Heart left ventricle (tissue), 16 donors: ENCODE measurements around the gene NFIC. TPM values are rescaled to one million over a fixed set of nuclear protein-coding genes. Genes with fewer than 3 reads are reported as not detected.

Source experiments
- ATAC-seq, 4 donors: fragments of 200-7000 bp; cut with Tn5 transposase; one replicate each; pipeline ENCODE4 v1.9.1; 2020 to 2022; ENCODE audit warnings: moderate library complexity in 4 of 4, mild to moderate bottlenecking in 3 of 4, moderate number of reproducible peaks in 1 of 4
- DNase-seq, 5 donors: peaks; one replicate each; pipeline ENCODE4 v3.0.0-alpha.2; 2020
- H3K27ac ChIP-seq, 12 donors: fragments of 200-600 bp; sonication (generic) in 4 of 12; one replicate each; pipeline versions ENCODE4 v1.5.0 to v1.8.0; 2016 to 2022; ENCODE audit warnings: mild to moderate bottlenecking in 2 of 12
- H3K27me3 ChIP-seq, 9 donors: fragments of 200-600 bp; sonication (generic) in 2 of 9; one replicate each; pipeline versions ENCODE4 v1.5.1 to v1.8.0; 2016 to 2022; ENCODE audit warnings: mild to moderate bottlenecking in 3 of 9
- H3K36me3 ChIP-seq, 9 donors: fragments of 200-600 bp; sonication (generic) in 2 of 9; one replicate each; pipeline versions ENCODE4 v1.5.0 to v1.8.0; 2018 to 2022; ENCODE audit warnings: mild to moderate bottlenecking in 2 of 9
- H3K4me1 ChIP-seq, 12 donors: fragments of 200-600 bp; sonication (generic) in 4 of 12; one replicate each; pipeline versions ENCODE4 v1.5.0 to v1.8.0; 2016 to 2022; ENCODE audit warnings: mild to moderate bottlenecking in 3 of 12
- H3K4me3 ChIP-seq, 12 donors: fragments of 200-600 bp; sonication (generic) in 4 of 12; one replicate each; pipeline versions ENCODE4 v1.5.0 to v1.8.0; 2017 to 2022; ENCODE audit warnings: mild to moderate bottlenecking in 9 of 12, moderate library complexity in 4 of 12
- H3K9me3 ChIP-seq, 12 donors: fragments of 200-600 bp; sonication (generic) in 4 of 12; one replicate each; pipeline versions ENCODE4 v1.5.0 to v1.8.0; 2016 to 2022; ENCODE audit warnings: mild to moderate bottlenecking in 1 of 12
- POLR2A ChIP-seq, 2 donors: fragments of 450-650 bp; IDR thresholded peaks; one replicate each; pipeline ENCODE4 v1.6.1; 2017; ENCODE audit warnings: antibody characterized with exemption in 2 of 2, mild to moderate bottlenecking in 2 of 2, moderate library complexity in 2 of 2
- WGBS, 4 donors: extraction: QIAGEN DNeasy Blood & Tissue Kit in 2 of 4; methylation state at CpG; one replicate each; pipeline versions ENCODE4 v1.1.5 to v1.1.7; 2013 to 2018; 5-methylcytosine and 5-hydroxymethylcytosine counted together
- intact Hi-C, 10 donors: fragments of 100-400 bp; cut with DNase I; formaldehyde crosslinking; loops; one replicate each; pipeline versions ENCODE4 v1.11.1 to v1.14.2; 2022
- polyA plus RNA-seq, 2 donors: library from polyadenylated mRNA; stranded (reverse); fragments of 200-250 nt; gene quantifications; one replicate each; pipeline ENCODE4 v1.2.3, GENCODE V29; 2013
- total RNA-seq, 9 donors: library from RNA; depleted of rRNA in 2 of 9; stranded (reverse); fragments of >200 nt in 2 of 9; fragmentation: NEBNext Ultra II Directional in 3 of 9; extraction: Animal tissue kit (Norgen Biotek cat#: 25700) in 3 of 9; gene quantifications; one replicate each; pipeline versions ENCODE4 v1.1.0 to v1.2.4, GENCODE V29; 2016 to 2023
- TF ChIP-seq, protein P1 (sequence below), 12 donors: fragments of 200-600 bp; sonication (generic) in 4 of 12; IDR thresholded peaks; one replicate each; pipeline versions ENCODE4 v1.5.0 to v1.8.0; 2018 to 2022; ENCODE audit warnings: antibody characterized with exemption in 12 of 12, mild to moderate bottlenecking in 5 of 12
- donor health status: ischemic (EF 13 %, LVEDD 7.1; RV severe dilation, severe dysfunction).
- donor health status: healthy with polysubstance abuse.
- donor health status: DM: no; HTN: yes; CAD: no.
- donor health status: DM: no; HTN: no; CAD: no.
- donor health status: ischemic (EF 25% LVEDD 6.9; RV normal size, moderate dysfunction).
- donor health status: ischemic (EF 25% LVEDD 5.7; RV mildly dilated, moderate dysfunction).
- donor health status: healthy.
- donor health status: DM: yes; HTN: yes; CAD: no.
- donor health status: ischemic (EF 35%, LVEDD 5.7; RV mildly dilated, moderate dysfunction).
- donor health status: nonischemic (EF 11% LVEDD 7.7; RV severe dilation, severe dysfunction).
- donor health status: DM: yes; HTN: yes; CAD: no.
- donor health status: PGD.
- donor health status: ischemic (EF 29% LVEDD 5.4; RV normal size, mild dysfunction).
- donor health status: nonischemic (EF 23%, LVEDD 6.1; RV moderate dilation, normal function).

Gene NFIC
- total and polyA plus RNA-seq, 11 donors: 107 to 267 (median 159) TPM

DNA sequence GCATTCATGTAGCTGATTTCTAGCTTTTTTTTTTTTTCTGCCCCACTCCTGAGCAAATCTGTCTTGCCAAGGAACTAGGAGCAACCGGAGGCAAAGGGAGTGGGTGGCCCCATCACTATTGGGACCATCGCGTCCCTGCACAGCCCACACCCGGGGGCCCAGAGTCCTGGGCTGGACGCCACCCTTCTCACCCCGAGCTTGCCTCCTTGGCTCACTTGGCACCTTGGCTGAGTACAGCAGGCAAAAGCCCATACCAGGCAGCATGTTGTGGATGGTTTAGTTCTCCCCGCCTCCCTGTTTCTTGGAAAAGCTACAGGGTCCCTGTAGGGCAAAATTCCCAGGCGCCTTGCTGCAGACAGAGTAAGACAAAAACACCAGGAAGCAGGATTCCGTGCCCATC is 100.3 kb downstream of the NFIC start:
- no peak for TF ChIP-seq POLR2A (IDR thresholded peaks at IDR 0.05)
- TF ChIP-seq, protein P1, sequence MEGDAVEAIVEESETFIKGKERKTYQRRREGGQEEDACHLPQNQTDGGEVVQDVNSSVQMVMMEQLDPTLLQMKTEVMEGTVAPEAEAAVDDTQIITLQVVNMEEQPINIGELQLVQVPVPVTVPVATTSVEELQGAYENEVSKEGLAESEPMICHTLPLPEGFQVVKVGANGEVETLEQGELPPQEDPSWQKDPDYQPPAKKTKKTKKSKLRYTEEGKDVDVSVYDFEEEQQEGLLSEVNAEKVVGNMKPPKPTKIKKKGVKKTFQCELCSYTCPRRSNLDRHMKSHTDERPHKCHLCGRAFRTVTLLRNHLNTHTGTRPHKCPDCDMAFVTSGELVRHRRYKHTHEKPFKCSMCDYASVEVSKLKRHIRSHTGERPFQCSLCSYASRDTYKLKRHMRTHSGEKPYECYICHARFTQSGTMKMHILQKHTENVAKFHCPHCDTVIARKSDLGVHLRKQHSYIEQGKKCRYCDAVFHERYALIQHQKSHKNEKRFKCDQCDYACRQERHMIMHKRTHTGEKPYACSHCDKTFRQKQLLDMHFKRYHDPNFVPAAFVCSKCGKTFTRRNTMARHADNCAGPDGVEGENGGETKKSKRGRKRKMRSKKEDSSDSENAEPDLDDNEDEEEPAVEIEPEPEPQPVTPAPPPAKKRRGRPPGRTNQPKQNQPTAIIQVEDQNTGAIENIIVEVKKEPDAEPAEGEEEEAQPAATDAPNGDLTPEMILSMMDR (IDR thresholded peaks at IDR 0.05): no peak
- no peaks in the 10 kb centered on the region for H3K27me3 ChIP-seq
- 38 to 62% (median 55%) methylated on average over 9 of the region's 9 CpGs for WGBS, 4 donors
- H3K4me1 ChIP-seq: peaks cover 0 to 47% (median 15%) of the 10 kb centered on the region in 12 donors
- DNase-seq (peak in 1 of 5 donors; percentile 36), ATAC-seq (peak; percentile 39 to 74 (median 60))
- H3K36me3 ChIP-seq: peaks cover 0 to 25% (median 21%) of the 10 kb centered on the region in 9 donors
- peak overlapping the region in 8 of 12 donors; percentile 31 to 92 (median 48) for H3K27ac ChIP-seq
- intact Hi-C loops: loop anchor here in 3 of 10 donors (5.0 kb wide), 2 partner anchors 34 to 39 kb away; no protein-coding TSS in a partner anchor
- no peak overlapping the region for H3K4me3 ChIP-seq
- no peaks in the 10 kb centered on the region for H3K9me3 ChIP-seq

- peaks cover 0 to 55% (median 15%) of the 10 kb centered on the region in 12 donors for H3K4me1 ChIP-seq
- H3K27ac ChIP-seq: peak overlapping the region in 6 of 12 donors; percentile 0 to 92 (median 36)
- DNase-seq: no peak
- no peaks in the 10 kb centered on the region for H3K27me3 ChIP-seq
- intact Hi-C loops: loop anchor here in 3 of 10 donors (5.0 kb wide), 2 partner anchors 35 to 40 kb away; no protein-coding TSS in a partner anchor
- no peak overlapping the region for H3K4me3 ChIP-seq
- ATAC-seq: no peak
- 77 to 89% (median 87%) methylated on average over 9 to 10 of the region's 10 CpGs for WGBS, 4 donors
- TF ChIP-seq, protein P1 (IDR thresholded peaks at IDR 0.05): no peak
- TF ChIP-seq POLR2A (IDR thresholded peaks at IDR 0.05): no peak
- H3K36me3 ChIP-seq: peaks cover 0 to 17% (median 15%) of the 10 kb centered on the region in 9 donors
- no peaks in the 10 kb centered on the region for H3K9me3 ChIP-seq
These were observed 101.2 kb downstream of the NFIC start for GRCh38 chr19:3467437-3468198.

- H3K27ac ChIP-seq: peak overlapping the region in 1 of 12 donors; percentile 92
- H3K36me3 ChIP-seq: peaks cover 0 to 11% (median 9%) of the 10 kb centered on the region in 9 donors
- H3K4me3 ChIP-seq: no peak overlapping the region
- 67 to 100% (median 78%) methylated on average over 2 to 3 of the region's 3 CpGs for WGBS, 4 donors
- intact Hi-C loops: loop anchor here in 3 of 10 donors (5.0 kb wide), 2 partner anchors 36 to 41 kb away; no protein-coding TSS in a partner anchor
- no peaks in the 10 kb centered on the region for H3K27me3 ChIP-seq
- no peak for DNase-seq
- H3K9me3 ChIP-seq: no peaks in the 10 kb centered on the region
- TF ChIP-seq, protein P1 (IDR thresholded peaks at IDR 0.05): no peak
- no peak for TF ChIP-seq POLR2A (IDR thresholded peaks at IDR 0.05)
- no peak for ATAC-seq
- peaks cover 0 to 56% (median 15%) of the 10 kb centered on the region in 12 donors for H3K4me1 ChIP-seq
These were observed 101.8 kb downstream of the NFIC start for GRCh38 chr19:3468211-3468610.
